OCI-LY7 (cell line): ENCODE results near the gene TOLLIP. TPM values are rescaled to one million over a fixed set of nuclear protein-coding genes. Genes with fewer than 3 reads are reported as not detected.

Experiments
- BruUV-seq: library from RNA; stranded (reverse); fragments of 400-500 nt; replicated peaks from 2 replicates; lab custom pipeline; 2021; lab: Mats Ljungman, UMichigan
- CTCF ChIA-PET: fragments of 300-600 bp; sonication (Branson Sonifier 250); formaldehyde crosslinking; loops from one replicate; lab custom pipeline; 2022; ENCODE audit warnings: antibody characterized with exemption; ENCODE audit not compliant: unreplicated experiment; lab: Charles Lee
- POLR2A ChIA-PET: fragments of 300-600 bp; sonication (Branson Sonifier 250); formaldehyde crosslinking; loops from one replicate; lab custom pipeline; 2022; ENCODE audit warnings: antibody characterized with exemption; lab: Charles Lee
- DNase-seq: peaks from one replicate; pipeline ENCODE4 v3.0.0-alpha.2; 2015; ENCODE audit warnings: low spot score
- H2AFZ ChIP-seq: fragments of 200-600 bp; sonication (generic), shearing (Covaris generic); 2 replicates; pipeline ENCODE4 v1.6.1; 2014; ENCODE audit warnings: mild to moderate bottlenecking, antibody characterized with exemption, low read length, moderate library complexity
- H3K27ac ChIP-seq: fragments of 200-600 bp; sonication (generic); 2 replicates; pipeline ENCODE4 v1.5.1; 2014; ENCODE audit warnings: mixed run types, low read depth, mild to moderate bottlenecking, moderate library complexity, low read length, inconsistent platforms; ENCODE audit not compliant: poor library complexity, severe bottlenecking
- H3K36me3 ChIP-seq: fragments of 200-600 bp; sonication (generic); 2 replicates; pipeline ENCODE4 v1.6.1; 2014; ENCODE audit warnings: mild to moderate bottlenecking, antibody characterized with exemption, low read length, moderate library complexity, mixed read lengths; ENCODE audit not compliant: insufficient read depth
- H3K4me1 ChIP-seq: fragments of 200-600 bp; sonication (generic); 2 replicates; pipeline ENCODE4 v1.5.1; 2014; ENCODE audit warnings: mild to moderate bottlenecking, low read length; ENCODE audit not compliant: insufficient read depth, poor library complexity, severe bottlenecking
- H3K4me2 ChIP-seq: fragments of 200-600 bp; sonication (generic); 2 replicates; pipeline ENCODE4 v1.6.1; 2014; ENCODE audit warnings: mild to moderate bottlenecking, low read length
- H3K4me3 ChIP-seq: fragments of 200-600 bp; sonication (generic); 2 replicates; pipeline ENCODE4 v1.5.1; 2014; ENCODE audit warnings: mild to moderate bottlenecking, low read depth, low read length; ENCODE audit not compliant: poor library complexity, severe bottlenecking
- H3K79me2 ChIP-seq: fragments of 200-600 bp; sonication (generic); 2 replicates; pipeline ENCODE4 v1.6.1; 2016; ENCODE audit warnings: low read depth, mild to moderate bottlenecking, low read length, moderate library complexity, mixed read lengths; ENCODE audit not compliant: insufficient read depth
- H3K9me2 ChIP-seq: fragments of 200-600 bp; sonication (generic); 2 replicates; pipeline ENCODE4 v1.6.1; 2016; ENCODE audit warnings: mild to moderate bottlenecking, low read length, mixed read lengths; ENCODE audit not compliant: insufficient read depth
- H3K9me3 ChIP-seq: fragments of 200-600 bp; sonication (generic); 2 replicates; pipeline ENCODE4 v1.6.1; 2014; ENCODE audit warnings: mild to moderate bottlenecking, mixed run types, low read length, mixed read lengths
- H4K20me1 ChIP-seq: fragments of 200-600 bp; sonication (generic); 2 replicates; pipeline ENCODE4 v1.6.1; 2014; ENCODE audit warnings: mild to moderate bottlenecking, antibody characterized with exemption, low read length, moderate library complexity, mixed read lengths; ENCODE audit not compliant: insufficient read depth
- EZH2phosphoT487 ChIP-seq: fragments of 200-600 bp; sonication (generic); IDR thresholded peaks from 2 replicates; pipeline ENCODE4 v1.6.1; 2018; ENCODE audit warnings: low read depth, borderline replicate concordance, mild to moderate bottlenecking, mixed run types, antibody characterized with exemption, low read length, moderate library complexity, mixed read lengths
- intact Hi-C: fragments of 100-400 bp; cut with micrococcal nuclease; formaldehyde crosslinking; loops from one replicate; pipeline ENCODE4 v1.10.0; 2022; ENCODE audit not compliant: unreplicated experiment
- total RNA-seq, 2 experiments: library from RNA; depleted of rRNA in 1 of 2; stranded (reverse); fragments of >200 nt in 1 of 2; shearing (Covaris generic) in 1 of 2; gene quantifications; 2 replicates each; pipeline ENCODE4 v1.2.3, GENCODE V29; 2014 to 2022
- TF ChIP-seq, protein P1 (sequence below): fragments of 200-600 bp; sonication (generic); conservative IDR thresholded peaks from 2 replicates; pipeline ENCODE4 v1.5.1; 2014; ENCODE audit warnings: mild to moderate bottlenecking, antibody characterized with exemption, low read length, moderate library complexity, mixed read lengths

Gene TOLLIP
- total RNA-seq, 2 experiments from 2014 or later: 15.9 to 37.1 TPM

DNA sequence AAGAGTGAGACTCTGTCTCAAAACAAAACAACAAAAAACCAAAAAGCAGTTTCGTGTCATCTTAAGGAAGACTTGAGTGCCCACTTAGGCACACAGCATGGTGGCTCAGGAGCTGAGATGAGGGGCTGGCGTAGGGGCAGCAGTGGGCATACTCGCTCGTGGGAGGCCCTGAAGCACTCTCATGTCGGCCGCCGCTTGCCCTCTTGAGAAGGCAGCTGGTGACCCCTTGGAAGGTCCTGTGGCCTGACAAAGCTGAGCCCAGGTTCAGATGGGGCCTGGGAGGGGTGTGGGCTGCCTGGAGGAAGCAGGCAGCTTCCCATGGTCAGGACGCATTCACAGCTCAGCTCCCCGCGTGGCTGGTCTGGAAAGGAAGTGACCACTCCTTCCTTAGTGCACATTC is 71.6 kb downstream of the TOLLIP start:
- ChIA-PET POLR2A (no interaction called here), CTCF (no interaction called here)
- no peak for DNase-seq
- no peaks in the 10 kb centered on the region for H3K9me3 ChIP-seq
- H3K27ac ChIP-seq: no peak overlapping the region
- no peak overlapping the region for H3K4me2 ChIP-seq
- no peaks in the 10 kb centered on the region for H3K4me1 ChIP-seq
- H3K9me2 ChIP-seq: no peaks in the 10 kb centered on the region
- H4K20me1 ChIP-seq: no peaks in the 10 kb centered on the region
- BruUV-seq: no TSS peak
- no peaks in the 10 kb centered on the region for H3K36me3 ChIP-seq
- H2AFZ ChIP-seq: no peak overlapping the region
- TF ChIP-seq EZH2phosphoT487: no peak
- TF ChIP-seq, protein P1, sequence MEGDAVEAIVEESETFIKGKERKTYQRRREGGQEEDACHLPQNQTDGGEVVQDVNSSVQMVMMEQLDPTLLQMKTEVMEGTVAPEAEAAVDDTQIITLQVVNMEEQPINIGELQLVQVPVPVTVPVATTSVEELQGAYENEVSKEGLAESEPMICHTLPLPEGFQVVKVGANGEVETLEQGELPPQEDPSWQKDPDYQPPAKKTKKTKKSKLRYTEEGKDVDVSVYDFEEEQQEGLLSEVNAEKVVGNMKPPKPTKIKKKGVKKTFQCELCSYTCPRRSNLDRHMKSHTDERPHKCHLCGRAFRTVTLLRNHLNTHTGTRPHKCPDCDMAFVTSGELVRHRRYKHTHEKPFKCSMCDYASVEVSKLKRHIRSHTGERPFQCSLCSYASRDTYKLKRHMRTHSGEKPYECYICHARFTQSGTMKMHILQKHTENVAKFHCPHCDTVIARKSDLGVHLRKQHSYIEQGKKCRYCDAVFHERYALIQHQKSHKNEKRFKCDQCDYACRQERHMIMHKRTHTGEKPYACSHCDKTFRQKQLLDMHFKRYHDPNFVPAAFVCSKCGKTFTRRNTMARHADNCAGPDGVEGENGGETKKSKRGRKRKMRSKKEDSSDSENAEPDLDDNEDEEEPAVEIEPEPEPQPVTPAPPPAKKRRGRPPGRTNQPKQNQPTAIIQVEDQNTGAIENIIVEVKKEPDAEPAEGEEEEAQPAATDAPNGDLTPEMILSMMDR: no peak
- intact Hi-C loops: no loop called here
- H3K4me3 ChIP-seq: no peak overlapping the region
- H3K79me2 ChIP-seq: no peaks in the 10 kb centered on the region

DNA sequence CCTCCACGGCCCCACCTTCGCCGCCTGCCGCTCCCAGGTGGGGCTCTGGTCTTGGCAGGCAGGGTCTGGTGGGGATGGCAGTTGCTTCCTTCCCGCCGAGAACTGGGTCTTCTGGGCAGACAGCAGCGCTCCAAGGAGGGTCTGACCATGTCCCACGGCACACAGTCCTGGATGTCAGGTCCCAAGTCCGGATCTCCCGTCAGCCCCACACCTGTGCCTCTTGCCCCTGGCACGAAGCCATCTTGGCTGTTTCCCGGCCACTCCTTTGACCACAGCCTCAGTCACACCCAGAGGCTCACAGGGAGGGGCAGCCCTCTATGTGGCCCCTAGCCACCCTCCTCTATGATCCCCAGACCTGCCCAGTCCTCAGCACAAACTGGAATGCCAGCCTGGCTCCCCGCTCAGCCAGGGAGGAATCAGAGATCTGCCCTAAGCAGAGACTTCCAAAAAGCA is 72.3 kb downstream of the TOLLIP start:
- Histone ChIP-seq H3K4me1 (no peaks in the 10 kb centered on the region), H3K9me2 (no peaks in the 10 kb centered on the region), H2AFZ (no peak overlapping the region), H3K4me2 (no peak overlapping the region), H3K79me2 (no peaks in the 10 kb centered on the region), H3K27ac (no peak overlapping the region), H3K4me3 (no peak overlapping the region), H3K36me3 (no peaks in the 10 kb centered on the region), H4K20me1 (no peaks in the 10 kb centered on the region), H3K9me3 (no peaks in the 10 kb centered on the region)
- POLR2A ChIA-PET: no interaction called here
- DNase-seq: no peak
- CTCF ChIA-PET: no interaction called here
- TF ChIP-seq, protein P1: no peak
- TF ChIP-seq EZH2phosphoT487: no peak
- intact Hi-C loops: no loop called here
- no TSS peak for BruUV-seq

DNA sequence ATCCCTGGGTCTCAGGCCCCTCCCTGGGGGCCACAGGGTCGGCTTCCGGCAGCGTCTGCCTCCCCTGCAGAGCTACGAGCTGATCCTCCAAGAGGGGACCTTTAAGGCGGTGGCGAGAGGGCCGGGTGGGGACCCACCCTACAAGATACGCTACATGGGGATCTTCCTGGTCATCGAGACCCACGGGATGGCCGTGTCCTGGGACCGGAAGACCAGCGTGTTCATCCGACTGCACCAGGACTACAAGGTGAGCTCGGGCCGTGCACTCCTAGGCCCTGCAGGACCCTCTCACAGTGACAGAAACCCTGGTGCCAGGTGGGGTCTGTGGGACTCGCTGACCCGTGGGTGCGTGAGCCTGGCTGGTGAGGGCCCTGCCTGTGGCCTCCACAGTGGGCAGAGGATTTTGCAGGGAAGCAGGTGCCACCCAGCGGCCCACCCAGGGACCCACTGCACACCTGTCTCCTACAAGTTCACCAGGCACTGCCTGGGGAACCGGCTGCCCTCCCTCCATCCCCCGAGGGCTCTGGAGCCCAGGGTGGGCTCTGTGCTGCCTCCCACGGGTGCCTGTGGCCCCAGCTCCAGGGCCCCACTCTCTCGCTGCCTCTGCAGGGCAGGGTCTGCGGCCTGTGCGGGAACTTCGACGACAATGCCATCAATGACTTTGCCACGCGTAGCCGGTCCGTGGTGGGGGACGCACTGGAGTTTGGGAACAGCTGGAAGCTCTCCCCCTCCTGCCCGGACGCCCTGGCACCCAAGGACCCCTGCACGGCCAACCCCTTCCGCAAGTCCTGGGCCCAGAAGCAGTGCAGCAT is 72.9 kb downstream of the TOLLIP start:
- no peak for TF ChIP-seq EZH2phosphoT487
- TF ChIP-seq, protein P1: no peak
- no peaks in the 10 kb centered on the region for H3K4me1 ChIP-seq
- POLR2A ChIA-PET: no interaction called here
- no peak overlapping the region for H3K4me2 ChIP-seq
- no TSS peak for BruUV-seq
- no peak for DNase-seq
- no peak overlapping the region for H3K27ac ChIP-seq
- CTCF ChIA-PET: no interaction called here
- no peak overlapping the region for H2AFZ ChIP-seq
- H3K79me2 ChIP-seq: no peaks in the 10 kb centered on the region
- H3K9me3 ChIP-seq: no peaks in the 10 kb centered on the region
- intact Hi-C loops: no loop called here
- H3K36me3 ChIP-seq: no peaks in the 10 kb centered on the region
- no peak overlapping the region for H3K4me3 ChIP-seq
- no peaks in the 10 kb centered on the region for H4K20me1 ChIP-seq
- no peaks in the 10 kb centered on the region for H3K9me2 ChIP-seq
